Measurements from ENCODE around the gene CYP4F8.
A peak's percentile ranks its signal among the peaks of the same experiment; 100 is the strongest.

DNA sequence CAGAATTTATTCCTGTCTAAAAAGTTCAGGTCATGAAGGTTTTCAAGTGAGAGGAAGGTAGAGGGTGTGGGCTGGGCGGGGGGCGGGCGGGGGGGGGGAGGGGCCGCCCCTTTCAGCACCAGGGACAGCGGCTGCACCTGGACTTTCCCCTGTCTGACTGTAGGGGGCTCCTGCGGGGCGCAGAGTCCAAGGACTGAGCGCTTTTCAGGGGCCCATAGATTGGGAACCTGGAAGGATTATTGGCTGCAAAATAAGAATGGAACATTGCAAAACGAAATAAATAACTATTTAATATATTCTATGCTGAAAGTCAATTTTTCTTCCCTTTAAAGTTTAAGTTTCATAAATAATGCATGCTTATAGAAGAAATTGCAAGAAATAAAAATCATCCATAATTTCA is 16.8 kb downstream of the CYP4F8 start:
- TF ChIP-seq, protein P1, sequence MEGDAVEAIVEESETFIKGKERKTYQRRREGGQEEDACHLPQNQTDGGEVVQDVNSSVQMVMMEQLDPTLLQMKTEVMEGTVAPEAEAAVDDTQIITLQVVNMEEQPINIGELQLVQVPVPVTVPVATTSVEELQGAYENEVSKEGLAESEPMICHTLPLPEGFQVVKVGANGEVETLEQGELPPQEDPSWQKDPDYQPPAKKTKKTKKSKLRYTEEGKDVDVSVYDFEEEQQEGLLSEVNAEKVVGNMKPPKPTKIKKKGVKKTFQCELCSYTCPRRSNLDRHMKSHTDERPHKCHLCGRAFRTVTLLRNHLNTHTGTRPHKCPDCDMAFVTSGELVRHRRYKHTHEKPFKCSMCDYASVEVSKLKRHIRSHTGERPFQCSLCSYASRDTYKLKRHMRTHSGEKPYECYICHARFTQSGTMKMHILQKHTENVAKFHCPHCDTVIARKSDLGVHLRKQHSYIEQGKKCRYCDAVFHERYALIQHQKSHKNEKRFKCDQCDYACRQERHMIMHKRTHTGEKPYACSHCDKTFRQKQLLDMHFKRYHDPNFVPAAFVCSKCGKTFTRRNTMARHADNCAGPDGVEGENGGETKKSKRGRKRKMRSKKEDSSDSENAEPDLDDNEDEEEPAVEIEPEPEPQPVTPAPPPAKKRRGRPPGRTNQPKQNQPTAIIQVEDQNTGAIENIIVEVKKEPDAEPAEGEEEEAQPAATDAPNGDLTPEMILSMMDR (IDR thresholded peaks at IDR 0.05): peak in 2 of 6 experiments; percentile 12 to 34
- no peak for TF ChIP-seq POLR2A (IDR thresholded peaks at IDR 0.05)
